EL (cell line): Measurements from ENCODE around the gene TLE1.
"Not testable (repeated sequence)": the region's sequence is repeated elsewhere in the genome, so short reads cannot be mapped to it uniquely, and the experiment has no call there.

Experiments
- DNase-seq: peaks from one replicate; pipeline ENCODE4 v3.0.0-alpha.2; 2016

Gene TLE1

DNA sequence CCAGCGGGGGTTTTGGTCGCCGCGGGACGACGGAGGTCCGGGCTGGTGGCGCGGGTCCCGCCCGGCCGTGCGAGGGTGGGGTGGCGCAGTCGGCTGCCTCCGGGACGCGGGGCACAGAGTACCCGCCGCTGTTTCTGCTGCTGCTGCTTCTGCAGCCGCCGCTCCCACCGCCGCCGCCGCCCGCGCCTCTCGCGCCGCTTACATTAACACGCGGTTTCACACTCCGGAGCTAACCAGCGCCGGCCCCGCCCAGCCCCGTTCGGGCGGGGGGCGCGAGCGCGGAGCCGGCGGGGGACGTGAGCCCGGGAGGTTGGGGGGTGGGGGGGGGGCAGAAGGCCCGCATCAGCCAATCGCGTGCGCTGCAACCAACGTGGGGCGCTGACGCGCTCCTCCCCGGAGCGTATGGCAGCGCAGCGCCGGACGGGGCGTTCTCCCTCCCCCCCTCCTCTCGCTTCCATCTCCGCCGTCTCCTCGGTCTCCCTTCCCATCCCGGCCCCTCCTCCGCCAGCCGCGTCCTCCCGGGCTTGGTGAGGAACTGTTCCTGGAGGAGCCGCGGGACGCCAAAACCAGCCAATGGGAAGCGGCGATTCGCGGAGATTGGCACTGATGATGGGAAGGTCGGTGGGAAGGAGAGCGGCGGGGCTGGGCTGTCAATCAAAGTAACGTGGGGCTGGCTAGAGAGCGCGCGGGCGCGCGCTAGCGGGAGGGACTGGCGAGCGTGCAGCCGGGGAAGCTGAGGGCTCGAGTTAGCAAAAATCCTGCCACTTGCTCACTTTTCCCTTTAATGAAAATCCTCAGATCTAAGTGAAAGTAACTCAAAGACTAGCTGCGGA is at the start of gene TLE1:
TSS of gene TLE1 (minus strand) at position 205 of the 833 bp plus-strand sequence. CDS start 1,307 bp downstream, outside the sequence.
- DNase-seq: peak; percentile 100

DNA sequence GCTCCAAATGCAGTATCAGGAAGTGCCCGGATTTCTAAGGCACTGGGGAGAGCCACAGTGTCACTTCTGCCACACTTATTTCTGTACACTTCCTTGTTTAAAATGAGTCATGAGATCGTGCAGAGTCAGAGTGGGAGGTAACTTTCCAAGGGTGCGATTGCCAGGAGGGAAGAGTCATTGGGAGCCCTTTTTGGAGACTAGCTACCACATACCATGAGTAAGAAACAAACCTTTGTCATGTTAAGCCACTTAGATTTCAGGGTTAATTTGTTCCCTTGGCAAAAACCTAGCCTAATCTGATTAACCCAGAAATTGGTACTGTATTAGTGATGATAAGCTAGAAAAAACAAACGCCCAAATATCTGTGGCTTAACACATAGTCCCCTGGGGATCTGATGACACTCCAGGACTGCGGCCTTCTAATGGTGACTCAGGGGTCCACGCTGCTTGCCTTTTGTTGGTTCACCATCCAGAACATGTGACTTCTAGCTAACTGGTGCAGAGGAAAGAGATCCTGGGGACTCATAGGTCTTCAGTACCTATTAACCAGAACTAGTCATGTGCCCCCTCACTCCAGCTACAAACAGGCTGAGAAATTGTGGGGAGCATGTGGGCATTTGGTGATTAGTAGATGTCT is 48.6 kb upstream of the TLE1 start:
- peak; percentile 93 for DNase-seq

DNA sequence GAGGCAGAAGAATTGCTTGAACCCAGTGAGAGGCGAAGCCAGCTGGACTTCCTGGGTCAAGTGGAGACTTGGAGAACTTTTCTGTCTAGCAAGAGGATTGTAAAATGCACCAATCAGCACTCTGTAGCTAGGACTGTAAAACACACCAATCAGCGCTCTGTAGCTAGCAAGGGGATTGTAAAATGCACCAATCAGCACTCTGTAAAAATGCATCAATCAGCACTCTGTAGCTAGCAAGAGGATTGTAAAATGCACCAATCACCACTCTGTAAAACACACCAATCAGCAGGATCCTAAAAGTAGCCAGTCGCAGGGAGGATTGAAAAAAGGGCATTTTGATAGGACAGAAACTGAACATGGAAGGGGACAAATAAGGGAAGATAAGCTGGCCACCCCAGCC is 41.2 kb upstream of the TLE1 start:
- DNase-seq: not testable (repeated sequence)

DNA sequence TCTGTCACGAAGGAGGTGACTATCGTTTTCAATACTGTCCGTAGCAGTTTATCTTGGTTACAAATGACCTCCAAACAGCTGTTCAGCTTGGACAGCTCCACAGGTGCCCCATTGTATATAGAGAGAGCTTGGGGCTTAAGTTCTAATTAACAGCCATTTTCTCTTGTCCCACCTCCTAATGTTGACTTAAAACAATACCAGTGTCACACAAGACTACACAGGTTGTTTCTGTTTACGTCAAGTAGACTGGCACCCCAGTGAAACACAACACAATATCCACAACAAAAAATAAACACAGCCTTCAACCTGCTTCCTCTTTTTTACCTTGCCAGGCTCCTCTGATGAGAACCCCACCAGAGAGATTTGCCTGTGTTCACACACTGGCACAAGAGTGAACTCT is 39.8 kb upstream of the TLE1 start:
- no peak for DNase-seq

DNA sequence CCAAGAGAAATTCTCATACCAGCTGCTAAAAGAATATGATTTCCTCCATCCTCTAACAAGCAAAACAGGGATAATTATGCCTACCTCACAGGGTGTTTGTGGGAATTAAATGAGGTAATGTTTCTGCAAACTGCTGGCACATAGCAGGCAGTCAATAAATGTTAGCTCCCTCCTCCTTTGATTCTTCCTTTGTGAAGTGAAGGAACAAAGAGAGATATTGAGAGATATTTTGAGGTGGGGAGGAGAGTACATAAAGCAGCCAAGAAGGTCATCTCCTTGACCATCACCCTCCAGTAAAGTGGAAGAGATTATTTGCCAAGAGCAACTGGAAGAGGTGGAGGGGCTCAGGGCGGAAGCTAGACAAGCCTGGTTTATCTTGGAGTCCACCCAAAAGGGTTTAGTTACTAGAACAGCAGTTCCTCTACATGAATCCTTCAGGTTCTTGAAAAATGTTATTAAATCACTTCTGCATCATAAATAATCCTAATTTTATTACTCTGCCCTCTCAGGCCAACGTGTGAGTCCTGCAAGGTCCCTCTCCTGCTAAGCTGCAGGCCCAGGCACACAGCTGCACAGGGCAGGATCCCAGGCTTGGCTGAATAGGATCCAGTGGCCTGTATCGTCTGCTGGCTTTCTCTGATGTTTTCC is 35.0 kb upstream of the TLE1 start:
- no peak for DNase-seq

DNA sequence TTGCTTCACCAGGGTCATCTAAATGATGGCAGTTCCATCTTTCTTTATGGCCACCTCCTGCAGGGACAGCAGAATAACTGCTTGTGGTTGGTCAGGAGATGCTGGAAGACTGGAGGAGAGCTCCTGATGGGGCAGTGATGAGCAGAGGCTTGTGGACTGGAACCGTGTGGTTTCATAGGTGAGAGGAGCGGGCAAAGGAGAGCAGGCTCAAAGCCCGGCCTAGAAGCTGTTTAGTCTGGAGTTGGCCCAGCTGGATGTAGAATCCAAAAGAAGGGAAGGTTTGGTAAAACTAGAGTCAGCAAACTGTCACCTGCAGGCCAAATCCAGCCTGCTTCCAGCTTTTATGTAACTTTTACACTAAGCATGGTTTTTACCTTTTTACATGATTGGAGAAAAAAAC is 32.9 kb upstream of the TLE1 start:
- no peak for DNase-seq

DNA sequence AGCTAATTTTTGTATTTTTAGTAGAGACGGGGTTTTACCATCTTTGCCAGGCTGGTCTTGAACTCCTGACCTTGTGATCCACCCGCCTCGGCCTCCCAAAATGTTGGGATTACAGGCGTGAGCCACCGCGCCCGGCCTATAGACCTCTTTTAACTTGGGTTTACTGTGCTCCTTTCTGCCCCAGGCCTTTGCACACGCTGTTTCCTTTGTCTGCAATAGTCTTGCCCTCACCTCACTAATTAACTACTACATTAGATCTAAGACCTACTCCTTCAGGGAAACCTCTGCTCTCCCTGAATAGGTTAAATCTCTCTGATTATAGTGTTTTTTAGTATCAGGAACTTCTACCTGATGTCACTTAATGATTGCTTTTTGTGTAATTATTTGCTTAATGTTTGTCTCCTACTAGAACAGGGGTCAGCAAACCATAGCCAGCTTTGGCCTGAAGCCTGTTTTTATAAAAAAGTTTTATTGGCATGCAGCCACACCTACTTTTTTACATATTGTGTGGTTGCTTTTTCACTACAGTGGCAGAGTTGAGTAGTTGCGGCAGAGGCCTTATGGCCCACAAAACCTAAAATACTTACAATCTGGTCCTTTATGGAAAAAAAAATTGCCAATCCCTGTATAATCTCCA is 31.2 kb upstream of the TLE1 start:
- DNase-seq: no peak

DNA sequence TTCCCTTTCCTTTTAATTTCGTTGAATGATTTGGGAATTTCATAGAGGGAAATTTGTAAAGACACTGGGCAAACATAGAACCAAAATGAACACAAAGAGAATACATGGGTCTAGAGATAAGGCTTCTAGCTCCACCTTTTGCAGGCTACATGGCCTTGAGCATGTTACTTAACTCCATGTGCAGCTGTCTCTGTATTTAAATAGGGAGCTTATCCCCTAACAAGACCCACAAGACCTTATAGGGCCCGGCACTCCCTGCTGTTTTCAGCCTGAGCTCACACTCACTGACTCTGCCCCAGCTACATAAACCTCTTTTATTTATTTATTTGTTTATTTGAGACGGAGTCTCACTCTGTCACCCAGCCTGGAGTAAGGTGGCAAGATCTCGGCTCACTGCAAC is 30.6 kb upstream of the TLE1 start:
- no peak for DNase-seq

DNA sequence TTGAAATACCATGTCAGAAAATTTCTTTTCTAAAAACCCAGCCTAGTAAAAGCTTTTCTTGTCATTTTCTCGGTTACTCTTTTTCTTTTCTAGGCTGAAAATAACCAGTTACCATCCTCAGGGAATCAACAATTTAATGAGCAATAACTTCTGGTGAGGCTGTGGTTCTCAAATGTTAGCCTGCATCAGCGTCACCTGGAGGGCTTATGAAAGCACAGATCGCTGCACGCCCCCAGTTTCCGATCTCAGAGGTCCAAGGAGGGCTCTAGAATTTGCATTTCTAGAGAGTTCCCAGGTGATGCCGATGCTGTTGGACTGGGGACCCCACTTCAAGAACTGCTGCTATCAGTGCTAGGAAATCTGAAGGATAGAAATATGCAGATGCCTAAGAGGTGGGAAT is 28.9 kb upstream of the TLE1 start:
- DNase-seq: no peak

DNA sequence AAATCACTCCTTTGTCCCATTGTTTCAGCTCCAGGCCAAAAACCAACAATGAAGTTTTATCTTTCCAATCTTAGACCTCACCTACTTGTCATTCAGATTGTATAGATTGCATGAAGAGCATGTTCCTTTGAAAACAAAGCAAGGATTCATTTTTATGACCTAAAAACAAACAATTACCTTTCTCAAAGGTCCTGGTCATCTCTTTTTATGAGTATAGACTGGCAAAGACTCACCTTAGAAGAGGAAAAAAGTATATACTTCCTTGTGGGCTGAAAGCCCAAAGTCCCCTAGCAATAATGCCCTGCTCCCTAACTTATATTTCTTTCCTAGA is 28.4 kb upstream of the TLE1 start:
- DNase-seq: no peak

DNA sequence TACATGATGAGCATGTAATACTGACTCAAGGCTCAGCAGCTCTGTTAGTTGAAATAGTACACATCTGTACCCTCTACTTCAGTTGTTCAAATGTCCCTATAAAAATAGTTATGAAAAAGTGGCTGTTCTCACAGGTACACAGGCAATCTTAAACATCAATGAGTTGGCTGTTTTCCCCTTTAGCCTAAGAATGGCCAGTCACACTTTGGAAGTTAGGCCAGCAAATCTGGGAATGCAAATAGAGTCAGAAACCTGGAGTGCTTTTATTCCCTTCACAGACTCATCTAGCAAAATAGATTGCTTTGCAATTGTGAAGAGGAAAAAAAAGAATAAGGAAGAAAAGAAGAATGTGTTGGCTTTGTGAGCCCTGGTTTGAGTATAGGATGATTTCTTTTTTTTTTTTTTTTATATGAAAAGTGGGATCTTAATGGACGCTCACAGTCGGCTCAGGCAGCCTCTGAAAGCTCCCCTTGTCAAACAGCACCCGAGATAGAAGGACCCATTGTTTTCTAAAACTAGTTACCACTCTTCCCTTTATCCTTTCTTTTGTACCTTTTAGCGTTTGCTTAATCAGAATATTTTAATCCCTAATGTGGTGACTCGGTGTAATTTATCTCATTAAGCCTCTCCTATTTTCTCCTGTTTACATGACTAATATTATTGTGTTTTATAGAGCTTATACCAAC is 27.9 kb upstream of the TLE1 start:
- no peak for DNase-seq

DNA sequence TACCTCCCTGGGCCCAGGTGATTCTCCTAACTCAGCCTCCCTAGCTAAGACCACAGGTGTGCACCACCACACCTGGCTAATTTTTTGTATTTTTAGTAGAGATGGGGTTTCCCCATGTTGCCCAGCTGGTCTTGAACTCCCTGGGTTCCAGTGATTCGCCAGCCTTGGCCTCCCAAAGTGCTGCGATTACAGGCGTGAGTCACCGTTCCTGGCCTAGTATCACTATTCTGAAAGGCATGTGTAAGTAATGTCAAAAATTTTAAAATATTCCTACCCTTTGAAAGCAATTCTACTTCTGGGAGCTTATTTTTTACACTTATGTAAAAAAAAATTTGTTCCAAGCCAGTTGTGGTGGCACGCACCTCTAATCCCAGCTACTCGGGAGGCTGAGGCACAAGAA is 27.1 kb upstream of the TLE1 start:
- DNase-seq: peak; percentile 42

DNA sequence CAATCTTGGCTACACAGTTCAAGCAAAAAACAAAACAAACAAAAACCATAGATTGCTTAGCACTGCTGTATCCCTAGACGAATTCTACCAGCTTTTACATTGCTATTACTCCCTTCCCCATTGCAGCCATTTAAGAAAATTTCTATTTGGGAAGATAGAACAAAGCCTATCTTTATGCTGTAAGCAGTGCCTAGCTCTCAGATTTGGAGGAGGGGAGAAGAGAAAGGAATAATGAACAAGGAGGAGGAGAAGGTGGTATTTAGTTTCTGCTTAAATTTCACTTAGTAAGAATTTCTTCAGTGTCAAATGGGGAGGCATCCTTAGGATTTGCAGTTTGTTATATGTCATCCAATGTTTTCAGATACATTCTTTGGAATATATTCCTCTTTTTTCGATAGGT is 16.2 kb upstream of the TLE1 start:
- DNase-seq: no peak

DNA sequence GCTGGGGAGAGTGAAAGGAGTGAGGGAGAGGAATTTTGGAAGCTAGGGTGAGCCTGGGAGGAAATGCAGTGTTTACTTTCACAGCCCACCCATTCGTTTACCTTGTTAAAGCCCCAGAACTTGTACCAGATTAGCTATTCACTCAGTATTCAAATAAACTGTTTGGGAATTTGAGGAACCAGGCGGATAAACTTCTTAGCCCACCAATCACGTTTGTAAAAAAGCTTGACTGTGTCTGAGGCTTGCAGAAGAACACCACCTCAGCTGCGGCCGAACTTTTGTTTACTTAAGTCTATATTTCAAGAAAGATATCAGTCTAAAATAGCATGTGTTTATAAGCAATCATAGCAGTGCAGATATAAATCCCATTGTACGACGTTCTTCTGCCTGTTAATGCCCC is 5.2 kb upstream of the TLE1 start:
- DNase-seq: no peak

DNA sequence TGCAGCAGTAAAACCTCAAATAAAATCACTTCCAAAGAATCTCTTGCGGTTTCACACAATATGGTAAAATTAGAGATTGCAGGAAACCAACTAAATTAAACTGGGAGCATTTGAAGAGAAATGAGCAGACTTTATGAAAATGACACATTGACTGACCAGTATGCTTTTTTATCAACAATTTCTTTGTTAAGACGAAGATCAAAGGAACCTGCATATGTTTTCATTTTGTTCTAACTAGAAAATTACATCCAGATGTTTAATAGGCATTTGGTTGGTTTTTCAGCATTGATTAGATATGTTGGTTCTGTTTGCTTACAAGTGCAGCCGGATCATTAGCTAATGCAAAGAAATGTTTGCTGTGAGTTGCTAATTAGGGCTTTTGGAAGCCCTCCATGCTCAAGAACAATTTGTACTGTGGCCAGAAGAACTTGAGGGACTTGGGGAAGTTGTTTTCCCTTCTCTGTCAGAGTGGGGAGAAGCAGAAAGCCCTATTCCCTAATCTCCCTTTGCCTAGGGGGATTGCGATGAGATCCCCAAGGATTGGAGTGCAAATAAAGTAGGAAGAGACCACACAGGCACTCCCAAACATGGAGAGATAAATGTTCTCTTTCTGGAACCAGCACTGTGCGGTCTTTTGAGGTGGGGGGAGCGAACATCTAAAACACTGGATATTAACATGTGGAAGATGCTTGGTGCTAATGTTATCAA is 4.5 kb upstream of the TLE1 start:
- peak; percentile 23 for DNase-seq

DNA sequence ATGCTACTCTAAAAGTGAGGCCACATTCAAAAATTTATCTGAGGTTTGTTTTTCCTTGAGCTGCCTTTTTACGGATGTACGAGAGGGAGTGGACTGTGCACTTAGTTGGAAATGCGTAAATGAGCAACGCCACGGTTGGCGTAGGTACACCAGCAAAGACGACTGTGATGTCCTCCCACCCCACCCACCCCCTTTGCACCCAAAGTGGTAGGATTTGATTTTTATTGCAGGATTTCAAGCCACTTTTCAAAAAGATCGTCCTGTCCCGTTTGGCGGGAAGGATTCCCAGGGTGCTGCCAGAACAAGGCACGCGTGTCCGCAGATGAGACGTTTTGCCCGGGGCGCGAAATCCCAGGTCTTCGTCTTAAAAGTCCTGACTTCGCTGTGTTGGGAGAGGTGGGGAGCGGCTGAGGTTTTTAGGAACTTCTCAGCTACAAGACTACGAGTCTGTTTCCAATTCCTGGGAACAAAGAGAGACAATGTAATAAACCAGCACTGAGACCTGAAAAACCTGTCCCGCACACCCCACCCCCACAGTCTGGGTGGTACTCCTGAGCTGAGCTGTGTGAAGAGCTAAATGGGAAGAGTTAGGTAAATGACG is 1.0 kb upstream of the TLE1 start:
- peak; percentile 39 for DNase-seq

DNA sequence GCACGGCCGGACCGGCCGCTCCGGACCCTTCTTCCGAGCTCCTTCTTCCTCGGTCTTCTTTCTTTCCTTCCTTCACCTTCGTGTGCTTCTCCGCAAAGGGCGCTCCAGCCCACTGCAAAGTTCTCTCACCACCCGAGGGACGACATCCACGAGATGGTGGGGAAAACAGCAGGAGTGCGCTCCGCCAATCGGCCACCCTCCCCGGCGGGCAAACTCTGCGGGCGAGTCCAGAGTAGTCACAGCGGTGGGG is 329 bp downstream of the TLE1 start:
- DNase-seq: not testable (repeated sequence)

DNA sequence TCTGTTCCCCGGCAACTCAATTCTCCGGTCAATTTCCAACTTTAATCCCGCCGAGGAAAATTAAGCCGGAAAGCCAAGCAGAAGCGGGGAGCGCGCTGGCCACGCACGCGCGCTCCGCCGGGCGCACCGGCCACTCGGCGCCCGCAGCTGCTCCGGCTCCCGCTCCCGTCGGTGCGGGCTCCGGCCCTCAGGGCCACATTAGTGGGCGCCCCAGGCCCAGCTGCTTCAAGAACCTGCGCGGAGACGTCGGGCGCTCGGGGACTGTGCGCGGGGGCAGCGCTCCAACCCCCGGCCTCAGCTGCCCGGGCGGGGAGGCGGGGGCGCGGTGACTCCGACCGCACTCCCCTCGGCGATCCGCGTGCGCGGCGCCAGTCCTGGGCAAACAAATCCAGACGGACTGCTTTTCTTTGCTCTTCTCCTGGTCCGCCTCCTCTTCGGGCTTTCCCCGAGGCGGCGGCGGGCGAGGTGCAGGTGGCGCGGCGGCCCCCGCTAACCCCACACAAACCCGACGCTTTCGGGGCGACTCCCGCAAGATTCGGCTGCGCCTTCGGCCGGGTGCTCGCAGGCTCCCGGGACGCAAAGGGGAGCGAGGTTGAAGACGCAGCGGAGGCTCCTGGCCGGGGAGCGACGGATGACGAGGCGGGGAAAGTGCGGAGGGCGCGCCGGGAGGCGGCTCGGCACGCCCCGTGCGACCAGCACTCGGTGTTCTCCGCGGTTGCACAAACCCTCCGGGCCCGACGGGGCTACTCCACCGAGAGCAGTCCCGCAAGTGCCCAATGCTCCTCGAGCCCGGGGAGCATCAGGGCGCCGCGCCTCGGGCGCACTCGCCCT is 870 bp downstream of the TLE1 start:
- peak; percentile 56 for DNase-seq

DNA sequence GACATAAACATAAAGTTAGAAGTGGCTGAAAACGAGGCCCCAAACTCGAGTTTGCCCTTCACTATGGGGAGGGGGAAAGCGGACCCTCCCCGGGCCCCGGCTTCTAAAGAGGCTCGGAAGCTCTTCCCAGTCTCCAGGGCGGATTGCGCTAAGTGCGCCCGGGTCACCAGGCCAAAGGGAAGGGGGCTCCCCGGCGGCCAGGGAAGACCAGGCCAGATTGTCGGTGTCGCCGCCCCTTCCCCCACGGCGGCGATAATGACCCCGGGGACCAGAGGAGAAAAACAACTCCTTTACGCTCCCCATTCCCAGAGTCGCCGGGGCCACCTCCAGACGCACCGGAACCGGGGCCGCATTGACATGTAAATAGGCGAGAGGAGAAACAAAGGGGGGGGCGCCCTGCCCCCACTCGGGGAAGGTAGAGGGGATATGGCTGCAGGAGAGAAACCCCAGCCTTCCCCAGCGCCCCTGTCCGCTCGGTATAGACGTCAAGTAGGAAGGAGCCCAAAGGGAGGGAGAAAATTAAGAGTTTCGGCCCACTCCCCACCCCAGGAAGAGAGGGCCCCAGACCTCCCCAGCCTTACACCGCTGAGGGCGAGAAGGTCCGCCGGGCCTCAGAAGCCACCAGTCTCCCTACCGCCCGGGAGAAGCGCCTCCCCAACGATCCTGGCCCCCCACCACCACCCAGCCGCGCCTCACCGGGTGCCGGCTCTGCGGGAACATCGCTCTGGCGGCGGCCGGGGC is 1.7 kb downstream of the TLE1 start:
- DNase-seq: peak; percentile 37
